HG02763 (cell line): ENCODE results near the gene HES7.
A peak's percentile ranks its signal among the peaks of the same experiment; 100 is the strongest.

Source experiments
- ATAC-seq: cut with Tn5 transposase; IDR thresholded peaks from one replicate; pipeline ENCODE4 v1.9.1; 2021; ENCODE audit warnings: mild to moderate bottlenecking, moderate library complexity; ENCODE audit not compliant: unreplicated experiment

The HES7 gene

DNA sequence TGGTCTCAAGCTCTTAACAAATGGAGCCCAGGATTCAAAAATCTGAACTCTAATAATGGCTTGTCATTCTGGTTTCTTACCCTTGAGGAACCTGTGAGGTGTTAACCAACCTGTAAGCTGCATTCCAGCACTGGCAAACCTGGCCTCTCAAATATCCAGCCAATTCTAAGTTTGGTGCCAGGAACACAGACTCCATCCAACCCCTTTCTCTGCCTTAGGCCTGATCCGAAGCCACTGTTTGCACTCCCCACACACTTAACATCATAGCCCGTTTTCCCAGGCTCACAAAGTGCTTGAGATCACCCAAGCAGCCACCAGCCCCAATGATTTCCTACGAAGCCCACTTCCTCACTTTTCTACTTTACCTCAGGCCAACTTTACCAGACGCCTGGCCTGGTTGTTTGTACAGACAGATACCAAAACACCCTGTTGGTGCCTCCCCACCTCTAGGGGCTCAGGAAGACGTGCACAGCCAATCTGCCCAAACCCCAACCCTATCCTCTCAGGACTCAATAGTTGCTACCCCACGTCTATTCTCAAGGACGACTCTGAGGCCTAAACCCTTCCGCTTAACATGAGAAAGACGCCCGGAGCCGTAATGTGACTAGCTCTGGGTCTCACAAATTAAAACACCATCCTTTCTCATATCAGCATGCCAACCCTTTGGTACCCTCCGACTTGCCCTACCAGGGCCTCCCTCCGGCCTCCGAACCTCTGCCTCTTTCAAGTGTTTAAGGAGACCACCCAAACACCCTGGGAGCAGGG, 31.5 kb upstream of the HES7 start:
- no peak for ATAC-seq

DNA sequence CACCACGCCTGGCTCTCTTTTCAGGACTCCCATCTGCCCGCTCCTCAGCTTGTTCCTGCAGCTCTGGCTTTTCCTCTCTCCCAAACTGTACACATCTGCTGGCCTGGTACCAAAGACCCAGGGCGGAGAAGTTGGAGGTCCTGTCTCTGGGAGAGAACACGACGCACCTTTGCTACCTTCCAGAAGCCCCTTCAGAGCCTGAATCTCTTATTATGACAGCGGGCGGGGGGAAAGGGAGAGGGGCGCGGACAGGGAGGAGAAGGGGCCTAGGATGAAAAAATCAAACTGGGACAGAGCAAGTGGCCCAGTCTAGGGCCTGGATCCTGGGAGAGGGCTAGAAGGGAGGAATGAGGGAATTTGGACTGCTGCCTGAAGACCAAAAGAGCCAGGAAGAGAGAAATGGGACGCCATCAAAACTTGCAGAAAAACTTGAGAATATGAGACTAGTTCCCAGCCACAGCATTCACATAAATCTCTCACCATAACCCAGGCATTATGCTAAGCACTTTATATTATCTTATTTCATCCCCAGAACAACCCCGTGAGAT, 30.8 kb upstream of the HES7 start:
- ATAC-seq: no peak

GRCh38 chr17:8153957-8154607, 30.2 kb upstream of the HES7 start:
- no peak for ATAC-seq

- ATAC-seq: no peak
Measured at GRCh38 chr17:8153525-8153956, 29.6 kb upstream of the HES7 start.

DNA sequence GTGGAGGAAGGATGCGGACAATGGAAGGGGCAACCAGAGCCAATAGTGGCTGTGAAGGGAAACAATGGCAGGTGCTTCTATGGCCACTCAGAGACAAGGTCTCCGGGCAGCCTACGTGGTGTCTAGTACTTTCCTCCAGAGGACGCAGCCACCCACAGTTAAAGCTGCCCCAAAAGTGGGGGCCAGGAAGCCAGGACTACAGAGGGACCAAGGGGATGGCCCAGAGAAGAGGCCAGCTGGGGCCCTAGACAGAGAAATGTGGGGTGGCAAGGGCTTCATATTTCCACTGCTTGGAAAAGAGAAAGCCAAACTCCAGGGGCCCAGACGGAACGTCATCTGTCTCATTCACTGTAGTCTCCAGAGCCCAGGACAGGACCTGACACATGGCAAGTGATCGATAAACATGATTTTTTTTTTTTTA, 29.1 kb upstream of the HES7 start:
- ATAC-seq: no peak

DNA sequence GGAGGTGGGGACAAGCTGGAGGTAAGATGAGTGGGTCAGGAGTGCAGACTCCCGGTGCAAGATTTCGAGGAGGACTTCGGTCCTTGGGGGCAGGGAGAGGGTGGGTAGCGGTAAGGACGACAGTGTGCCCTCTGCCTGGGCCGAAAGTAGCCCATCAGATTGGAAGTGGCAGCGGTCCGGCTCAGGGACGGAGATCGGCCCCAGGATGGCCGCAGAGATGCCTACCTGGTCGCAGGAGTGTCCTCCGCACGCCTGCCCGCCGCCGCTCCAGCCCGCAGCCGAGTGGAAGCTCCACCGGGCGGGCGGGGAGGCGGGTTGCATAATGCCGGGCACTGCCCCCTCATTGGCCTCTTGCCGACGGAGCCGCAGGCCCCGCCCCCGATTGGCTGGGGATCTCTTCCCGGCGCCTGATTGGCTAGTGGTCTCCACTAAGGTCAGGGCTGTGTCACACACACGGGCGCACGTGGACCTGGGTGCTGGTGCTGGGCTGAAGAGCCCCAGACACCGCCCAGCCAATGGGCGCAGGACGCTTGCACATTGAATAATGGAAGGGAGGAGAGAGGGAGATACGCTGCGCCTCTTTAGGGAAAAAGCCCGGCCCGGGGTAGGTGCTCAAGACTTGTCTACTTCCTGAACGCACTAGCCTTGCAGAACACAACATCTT, 28.3 kb upstream of the HES7 start, which contains the start of gene PER1:
TSS of gene PER1 (minus strand) at position 293 of the 664 bp plus-strand sequence. CDS start 1,698 bp downstream, outside the sequence.
- no peak for ATAC-seq

DNA sequence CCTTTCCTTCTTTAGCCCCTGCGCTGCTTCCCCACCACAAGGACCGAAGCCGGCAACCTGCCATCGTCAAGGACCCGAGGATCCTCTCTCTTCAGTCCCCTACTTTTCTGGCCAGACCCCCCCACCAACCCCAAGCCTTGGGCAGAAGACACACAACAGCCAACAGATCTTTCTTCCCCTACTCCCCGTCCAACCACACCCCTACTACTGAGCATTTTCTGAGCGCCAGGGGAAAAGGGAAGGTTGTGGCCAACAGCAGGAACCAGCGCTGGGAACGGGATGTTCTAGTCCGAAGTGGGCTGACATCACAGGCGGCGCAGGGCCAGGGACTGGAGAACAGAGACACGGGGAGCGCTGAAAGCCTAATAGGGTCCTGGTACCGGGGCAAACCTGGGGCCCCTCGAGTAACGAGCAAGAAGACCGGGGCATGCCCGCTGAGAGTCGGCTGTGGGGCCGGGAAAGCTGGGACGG, 27.8 kb upstream of the HES7 start:
- ATAC-seq: no peak

- ATAC-seq: peak; percentile 49
Measured at GRCh38 chr17:8151120-8151640, 27.3 kb upstream of the HES7 start.

DNA sequence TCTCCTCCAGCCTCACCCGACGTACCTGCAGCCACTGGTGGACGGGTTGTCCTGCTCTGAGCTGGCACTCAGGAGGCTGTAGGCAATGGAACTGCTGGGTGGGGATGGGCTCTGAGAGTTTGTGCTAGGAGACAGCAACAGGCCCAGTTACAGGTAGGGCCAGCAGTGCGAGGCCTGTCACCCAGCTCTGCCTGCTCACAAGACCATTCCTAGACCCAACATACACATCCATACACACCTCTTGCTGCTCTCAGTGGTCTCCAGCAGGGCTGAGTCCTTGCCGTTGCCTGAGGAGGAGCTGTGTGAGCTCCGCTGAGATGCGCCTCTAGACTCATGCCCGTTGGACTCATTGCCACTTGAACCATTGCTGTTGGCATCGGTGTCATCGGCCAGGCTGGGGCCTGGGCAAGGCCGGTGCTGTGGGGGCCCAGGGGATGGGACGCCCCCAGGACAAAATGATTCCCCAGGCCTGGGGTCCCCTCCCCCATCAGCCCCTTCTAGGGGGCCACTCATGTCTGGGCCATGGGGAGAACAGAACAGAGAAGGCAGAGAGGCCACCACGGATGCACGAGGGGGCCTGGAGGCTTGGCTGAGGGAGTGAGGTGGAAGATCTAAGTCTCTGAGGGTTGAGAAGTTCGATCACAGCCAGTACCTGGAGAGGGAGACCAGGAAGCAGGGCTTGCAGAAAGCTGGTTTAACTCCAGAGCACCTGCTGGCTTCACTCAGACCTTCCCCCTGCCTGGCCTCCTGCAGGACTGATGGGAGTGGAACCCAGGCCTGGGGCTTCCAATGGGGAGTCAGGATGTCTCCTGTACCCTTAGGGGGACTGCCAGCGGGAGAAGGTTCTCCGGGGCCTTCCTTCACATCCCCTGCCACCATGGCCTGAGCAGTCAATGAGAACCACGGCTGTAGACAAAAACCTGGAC, 26.6 kb upstream of the HES7 start:
- ATAC-seq: no peak

GRCh38 chr17:8149419-8150193, 25.7 kb upstream of the HES7 start:
- no peak for ATAC-seq

- no peak for ATAC-seq
Measured at GRCh38 chr17:8148560-8148959, 24.7 kb upstream of the HES7 start.

GRCh38 chr17:8147805-8148404, 24.0 kb upstream of the HES7 start:
- no peak for ATAC-seq

DNA sequence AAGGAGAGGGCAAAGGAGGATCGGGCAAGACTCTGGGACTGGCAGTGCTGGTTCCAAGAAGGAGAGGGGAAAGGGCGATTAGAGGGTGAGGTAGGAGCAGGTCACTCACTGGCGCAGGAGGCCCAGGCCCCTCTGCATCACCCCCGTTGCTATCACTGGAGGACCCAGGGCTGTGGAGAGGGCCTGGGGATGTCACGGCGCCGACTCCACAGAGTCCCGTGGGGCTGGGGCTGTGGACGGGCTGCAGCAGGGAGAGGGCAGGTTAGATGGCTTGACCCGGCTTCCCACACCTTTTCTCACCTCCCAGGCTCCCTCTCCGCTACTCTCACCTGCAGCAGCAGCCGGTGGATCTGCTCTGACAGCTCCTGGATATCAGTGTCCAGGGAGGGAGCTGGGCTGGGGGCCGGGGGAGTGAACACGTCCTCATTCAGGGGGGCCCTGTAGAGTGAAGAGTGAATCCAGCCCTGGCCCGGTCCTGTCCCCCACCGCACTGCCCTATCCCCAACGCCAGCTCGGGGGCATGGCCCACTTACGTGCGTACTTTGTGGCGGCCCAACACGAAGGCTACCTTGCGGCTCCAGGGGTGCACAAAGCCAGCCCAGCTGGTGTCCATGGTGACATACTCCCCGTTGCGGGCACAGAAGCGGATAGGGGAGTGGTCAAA, 23.4 kb upstream of the HES7 start:
- ATAC-seq: no peak

GRCh38 chr17:8146381-8147140, 22.7 kb upstream of the HES7 start:
- no peak for ATAC-seq

- no peak for ATAC-seq
Measured at GRCh38 chr17:8145811-8146210, 21.9 kb upstream of the HES7 start.

DNA sequence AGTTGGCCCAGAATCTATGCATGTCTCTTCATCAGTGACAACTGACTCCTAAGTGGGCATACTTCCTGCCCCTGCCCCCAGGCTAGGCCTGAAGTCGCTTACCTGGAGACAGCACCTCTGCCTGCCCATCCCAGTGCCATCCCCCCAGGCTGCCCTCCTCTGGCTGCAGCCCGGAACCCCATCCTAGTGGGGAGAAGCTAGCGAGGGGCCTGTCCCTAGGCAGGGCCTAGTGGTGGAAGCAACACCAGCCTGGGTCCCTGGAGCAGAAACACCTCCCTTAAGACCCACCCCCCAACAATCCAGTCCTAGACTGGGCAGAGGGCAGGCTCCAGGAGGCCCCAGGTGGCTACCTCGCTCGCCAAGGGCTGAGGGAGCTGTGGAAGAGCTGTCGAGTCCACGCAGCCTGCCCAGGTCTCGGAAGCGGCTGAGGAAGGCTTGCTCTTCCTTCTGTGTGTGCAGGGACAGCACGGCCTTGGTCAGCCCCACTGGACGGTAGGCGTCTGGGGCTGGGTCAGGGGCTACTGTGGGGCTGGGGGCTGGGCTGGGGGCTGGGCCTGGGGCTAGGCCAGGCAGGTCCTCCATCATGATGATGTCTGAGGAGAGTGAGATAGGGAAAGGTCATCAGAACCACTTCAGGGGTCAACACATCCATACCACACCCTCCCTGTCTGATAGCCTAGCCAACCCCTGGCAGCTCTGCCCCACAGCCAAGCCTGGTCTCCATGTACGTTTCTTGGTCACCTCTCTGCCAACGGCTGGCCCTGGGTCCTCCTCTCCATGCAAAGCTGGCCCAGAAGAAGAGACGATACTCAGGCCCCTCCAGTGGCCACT, 20.7 kb upstream of the HES7 start:
- no peak for ATAC-seq
